NCI-H510A (cell line): ENCODE results near the gene GABPA.
"Not testable (repeated sequence)": the region's sequence is repeated elsewhere in the genome, so short reads cannot be mapped to it uniquely, and the experiment has no call there.

ENCODE experiments used
- DNase-seq: peaks from one replicate; lab custom pipeline; 2025; lab: John Stamatoyannopoulos, UW

The GABPA gene

DNA sequence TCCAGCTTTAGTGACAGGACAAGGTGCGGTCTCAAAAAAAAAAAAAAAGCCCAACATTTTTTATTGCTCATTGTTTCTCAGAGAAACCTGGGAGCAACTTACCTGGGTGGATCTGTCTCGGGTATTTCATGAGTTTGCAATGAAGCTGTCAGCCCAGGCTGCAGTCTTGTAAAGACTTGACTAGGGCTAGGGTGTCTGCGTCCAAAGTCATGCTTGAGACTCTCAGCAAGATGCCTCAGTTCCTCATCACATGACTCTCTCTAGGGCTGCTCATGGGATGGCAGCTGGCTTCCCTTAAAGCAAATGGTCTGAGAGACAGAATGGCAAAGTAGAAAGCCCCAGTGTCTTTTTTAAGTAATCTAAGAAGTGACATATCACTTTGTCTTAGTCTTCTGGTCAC is 8.1 kb downstream of the GABPA start:
- no peak for DNase-seq

- DNase-seq: no peak
These were observed 10.1 kb downstream of the GABPA start for GRCh38 chr21:25744854-25745253.

DNA sequence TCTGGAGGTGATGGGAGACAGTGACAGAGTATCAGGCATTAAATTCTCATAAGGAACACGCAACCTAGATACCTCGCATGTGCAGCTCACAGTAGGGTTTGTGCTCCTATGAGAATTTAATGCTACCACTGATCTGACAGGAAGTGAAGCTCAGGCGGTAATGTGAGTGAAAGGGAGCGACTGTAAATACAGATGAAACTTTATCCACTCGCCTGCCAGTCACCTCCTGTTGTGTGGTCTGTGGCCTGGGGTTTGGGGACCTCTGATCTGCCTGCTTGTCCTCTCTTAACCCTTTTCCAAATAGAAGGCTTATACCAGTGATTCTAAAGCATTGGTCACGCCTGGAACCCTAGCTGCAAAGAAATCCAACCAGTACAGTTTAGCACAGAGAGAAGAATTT is 15.3 kb downstream of the GABPA start:
- no peak for DNase-seq

DNA sequence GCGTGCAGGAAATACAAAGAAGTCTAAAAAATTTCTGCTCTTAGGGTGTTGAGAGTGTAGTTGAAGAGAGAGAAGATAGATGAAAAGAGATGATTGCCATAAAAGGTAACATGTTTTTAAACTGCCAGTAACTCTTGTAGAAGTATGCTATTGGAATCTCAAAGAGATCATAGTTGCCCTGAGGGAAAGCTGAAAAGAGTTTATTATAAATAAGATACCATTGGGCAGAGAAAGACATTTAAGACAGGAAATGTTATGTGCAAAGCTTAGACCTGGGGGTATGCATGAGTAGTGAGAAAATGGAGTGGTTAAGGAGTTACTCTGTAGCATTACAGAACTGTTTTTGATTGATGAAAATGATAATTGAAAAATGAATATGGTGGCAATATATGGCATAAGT is 17.6 kb downstream of the GABPA start:
- DNase-seq: no peak

DNA sequence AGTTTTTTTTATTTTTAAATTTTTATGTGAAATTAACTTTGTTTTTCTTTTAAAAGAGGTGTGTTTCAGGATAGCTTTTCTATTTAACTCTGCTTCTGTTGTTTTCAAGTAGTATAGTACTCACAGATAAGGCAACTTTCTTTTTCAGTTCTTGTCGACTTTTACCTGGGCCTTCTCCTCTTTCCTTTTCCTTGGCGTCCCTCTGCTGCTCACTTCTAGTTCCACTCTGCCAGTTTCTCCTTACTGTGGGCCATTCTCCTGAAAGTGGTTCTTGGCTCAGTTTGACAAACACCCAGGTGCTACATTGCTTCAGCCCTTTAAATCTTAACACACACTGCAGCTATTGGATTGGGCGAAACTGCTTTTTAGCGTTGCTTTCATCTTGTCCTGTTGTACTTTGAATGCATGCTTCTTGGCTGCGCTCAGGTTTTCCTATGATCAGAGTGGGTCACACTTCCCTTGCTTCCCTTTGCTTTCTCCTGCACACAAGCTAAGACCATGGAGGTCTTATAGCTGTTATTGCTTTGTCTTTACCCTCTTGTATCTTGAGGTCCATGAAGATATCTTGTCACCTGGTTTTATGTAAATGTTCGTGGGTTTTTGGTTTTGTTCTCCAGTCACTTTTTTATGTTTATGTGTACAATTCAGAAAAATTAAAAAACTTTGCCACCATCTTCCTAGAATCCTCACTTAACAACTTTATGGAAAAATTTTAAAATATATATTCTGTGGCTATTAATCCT is 21.6 kb downstream of the GABPA start:
- no peak for DNase-seq

GRCh38 chr21:25757531-25757930 is 22.8 kb downstream of the GABPA start:
- DNase-seq: no peak

- no peak for DNase-seq
These were observed 24.8 kb downstream of the GABPA start for GRCh38 chr21:25759573-25759972.

GRCh38 chr21:25760061-25760460 is 25.3 kb downstream of the GABPA start:
- no peak for DNase-seq

DNA sequence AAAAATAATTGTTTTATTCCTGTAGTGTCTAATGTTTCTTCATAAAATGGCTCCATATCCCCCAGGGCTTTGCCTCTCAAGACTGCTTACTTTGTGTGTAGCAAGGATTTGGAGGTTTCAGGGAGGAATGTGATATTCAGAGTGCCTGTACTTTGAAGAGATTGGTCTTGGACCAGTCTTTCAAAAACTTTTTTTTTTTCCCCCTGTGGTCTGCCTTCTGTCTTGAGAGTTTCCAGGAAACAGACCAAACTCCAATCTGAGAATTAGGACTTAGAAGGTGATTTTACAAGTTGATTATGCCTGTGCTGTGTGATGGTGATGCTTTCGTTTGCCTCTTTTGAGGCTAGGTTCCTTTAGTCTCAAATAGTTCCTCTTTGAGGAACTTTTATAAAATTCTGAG is 25.9 kb downstream of the GABPA start:
- no peak for DNase-seq

DNA sequence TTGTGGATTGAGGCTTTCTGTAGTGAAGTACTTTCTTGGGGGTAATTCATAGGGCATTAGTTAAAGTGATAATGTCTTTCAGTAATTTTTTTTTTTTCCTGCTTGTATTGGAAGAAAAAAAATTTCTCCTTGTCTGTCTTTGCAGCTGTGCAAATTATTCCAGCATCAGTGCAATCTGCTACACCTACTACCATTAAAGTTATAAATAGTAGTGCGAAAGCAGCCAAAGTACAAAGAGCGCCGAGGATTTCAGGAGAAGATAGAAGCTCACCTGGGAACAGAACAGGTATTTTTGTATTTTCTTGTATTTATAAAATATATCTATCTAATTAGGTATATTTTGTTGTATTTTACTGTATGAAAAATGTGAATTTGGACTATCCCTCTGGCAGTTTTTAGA is 29.3 kb downstream of the GABPA start:
- no peak for DNase-seq

DNA sequence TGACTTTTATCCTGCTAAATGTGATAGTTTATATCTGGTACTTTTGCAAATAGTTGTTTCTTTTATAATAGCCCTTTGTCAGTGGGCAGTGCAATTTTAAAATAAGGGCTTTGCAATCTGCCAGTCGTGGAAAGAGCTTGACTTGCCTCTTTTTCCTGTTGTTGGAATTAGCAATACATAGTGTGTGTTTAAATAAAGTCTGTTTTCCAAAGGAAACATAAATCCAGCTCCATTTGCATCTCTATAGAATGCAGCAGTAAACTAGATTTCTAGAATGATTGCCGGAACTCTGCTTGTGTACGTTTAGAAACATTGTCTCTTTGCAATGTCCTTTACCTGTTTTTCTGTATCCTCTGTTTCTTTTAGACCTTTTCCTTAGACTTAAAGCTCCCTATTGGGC is 33.1 kb downstream of the GABPA start:
- no peak for DNase-seq

GRCh38 chr21:25772686-25773085 is 37.9 kb downstream of the GABPA start:
- no peak for DNase-seq

GRCh38 chr21:25776440-25776839 is 41.7 kb downstream of the GABPA start:
- DNase-seq: no peak

GRCh38 chr21:25778126-25778875 is 43.5 kb downstream of the GABPA start:
- not testable (repeated sequence) for DNase-seq

GRCh38 chr21:25788677-25789076 is 53.9 kb downstream of the GABPA start:
- no peak for DNase-seq

GRCh38 chr21:25790122-25790877 is 55.5 kb downstream of the GABPA start:
- DNase-seq: no peak

DNA sequence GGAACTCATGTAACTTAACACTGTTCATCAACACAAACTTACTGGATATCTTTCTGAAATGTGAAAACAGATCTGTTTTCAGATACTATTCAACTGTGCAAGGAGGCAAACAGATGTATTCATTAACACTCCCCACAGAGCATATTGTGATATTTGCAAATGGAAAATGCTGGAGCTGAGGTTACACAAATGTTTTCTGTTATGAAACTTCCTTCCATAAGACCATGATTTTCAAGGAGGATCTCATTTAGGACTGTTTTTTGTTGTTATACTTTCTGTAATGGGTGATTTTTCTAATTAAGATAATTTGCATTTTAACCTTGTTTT is 56.1 kb downstream of the GABPA start:
- DNase-seq: no peak

DNA sequence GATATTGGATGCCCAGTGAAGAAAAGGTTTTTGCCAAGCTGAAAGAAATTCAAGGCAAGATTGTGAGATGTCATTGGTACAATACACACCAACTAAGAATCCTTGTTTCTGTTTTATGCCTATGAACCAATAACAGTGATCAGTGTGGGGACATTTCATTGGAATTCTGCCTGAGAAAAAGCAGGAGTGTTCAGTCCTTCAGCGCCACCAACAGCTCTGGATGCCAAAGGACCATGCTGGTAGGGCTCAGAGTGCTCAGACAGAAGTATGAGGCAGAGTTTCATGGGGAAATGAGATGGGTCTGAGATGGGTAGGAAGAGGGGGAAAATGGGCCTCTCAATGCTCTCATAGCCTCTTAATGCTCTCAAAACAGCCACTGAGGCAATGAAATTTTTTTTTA is 56.5 kb downstream of the GABPA start:
- DNase-seq: no peak

- DNase-seq: peak; percentile 33
These were observed 66.6 kb downstream of the GABPA start for GRCh38 chr21:25801217-25802014.

GRCh38 chr21:25806060-25806459 is 71.3 kb downstream of the GABPA start:
- no peak for DNase-seq

- DNase-seq: no peak
These were observed 72.4 kb downstream of the GABPA start for GRCh38 chr21:25807191-25807590.

GRCh38 chr21:25809013-25809412 is 74.2 kb downstream of the GABPA start:
- no peak for DNase-seq
